Measurements from ENCODE around the gene PMM2.
"Not testable (repeated sequence)": the region's sequence is repeated elsewhere in the genome, so short reads cannot be mapped to it uniquely, and the experiment has no call there.

The PMM2 gene

GRCh38 chr16:8818504-8819270 is 21.0 kb downstream of the PMM2 start:
- DNase-seq (ENCODE audit: low read depth): no peak

GRCh38 chr16:8819411-8820034 is 21.9 kb downstream of the PMM2 start:
- peak; percentile 58 for DNase-seq (ENCODE audit: low read depth)

- DNase-seq (ENCODE audit: low read depth): no peak
Observed at GRCh38 chr16:8822403-8822802, 24.8 kb downstream of the PMM2 start.

GRCh38 chr16:8826278-8826879 is 28.7 kb downstream of the PMM2 start:
- no peak for DNase-seq (ENCODE audit: low read depth)

- DNase-seq (ENCODE audit: low read depth): no peak
Observed at GRCh38 chr16:8828541-8829165, 31.0 kb downstream of the PMM2 start.

- no peak for DNase-seq (ENCODE audit: low read depth)
Observed at GRCh38 chr16:8831450-8831849, 33.8 kb downstream of the PMM2 start.

GRCh38 chr16:8831871-8832716 is 34.5 kb downstream of the PMM2 start:
- DNase-seq (ENCODE audit: low read depth): no peak

GRCh38 chr16:8832717-8833105 is 35.1 kb downstream of the PMM2 start:
- DNase-seq (ENCODE audit: low read depth): no peak

- not testable (repeated sequence) for DNase-seq (ENCODE audit: low read depth)
Observed at GRCh38 chr16:8836797-8837196, 39.2 kb downstream of the PMM2 start.

- not testable (repeated sequence) for DNase-seq (ENCODE audit: low read depth)
Observed at GRCh38 chr16:8837594-8837993, 40.0 kb downstream of the PMM2 start.

- DNase-seq (ENCODE audit: low read depth): peak; percentile 64
Observed at GRCh38 chr16:8842016-8842415, 44.4 kb downstream of the PMM2 start.

- not testable (repeated sequence) for DNase-seq (ENCODE audit: low read depth)
Observed at GRCh38 chr16:8843296-8843695, 45.7 kb downstream of the PMM2 start.

- no peak for DNase-seq (ENCODE audit: low read depth)
Observed at GRCh38 chr16:8845699-8846298, 48.2 kb downstream of the PMM2 start.

GRCh38 chr16:8846401-8846932 is 48.8 kb downstream of the PMM2 start:
- no peak for DNase-seq (ENCODE audit: low read depth)

- DNase-seq (ENCODE audit: low read depth): no peak
Observed at GRCh38 chr16:8847145-8847544, 49.5 kb downstream of the PMM2 start.

- DNase-seq (ENCODE audit: low read depth): no peak
Observed at GRCh38 chr16:8847623-8848022, 50.0 kb downstream of the PMM2 start.

GRCh38 chr16:8848231-8848938 is 50.7 kb downstream of the PMM2 start:
- DNase-seq (ENCODE audit: low read depth): no peak

- DNase-seq (ENCODE audit: low read depth): peak; percentile 67
Observed at GRCh38 chr16:8848939-8849391, 51.3 kb downstream of the PMM2 start.

GRCh38 chr16:8849411-8850011 is 51.9 kb downstream of the PMM2 start:
- peak; percentile 88 for DNase-seq (ENCODE audit: low read depth)

- DNase-seq (ENCODE audit: low read depth): peak; percentile 83
Observed at GRCh38 chr16:8850279-8850885, 52.7 kb downstream of the PMM2 start.

Data from amniotic epithelial cell (primary cell).